Tibial artery (tissue), 4 donors: ENCODE measurements around the gene CACNA1A.
"Not testable (repeated sequence)": the region's sequence is repeated elsewhere in the genome, so short reads cannot be mapped to it uniquely, and the experiment has no call there.

Source experiments
- DNase-seq, 2 donors: peaks; one replicate each; pipeline ENCODE4 v3.0.0-alpha.2; 2019
- H3K27ac ChIP-seq, 2 donors: fragments of 200-600 bp; sonication (generic) in 1 of 2; 1 replicate in 1 of 2; 2 replicates in 1 of 2; pipeline ENCODE4 v1.5.1; 2018 to 2019; ENCODE audit warnings: mild to moderate bottlenecking in 1 of 2
- H3K27me3 ChIP-seq, 2 donors: fragments of 200-600 bp; sonication (generic) in 1 of 2; one replicate each; pipeline versions ENCODE4 v1.5.1 to v1.6.0; 2016 to 2019
- H3K36me3 ChIP-seq, 3 donors: fragments of 200-600 bp; sonication (generic) in 2 of 3; one replicate each; pipeline ENCODE4 v1.5.1; 2016 to 2019; ENCODE audit warnings: mild to moderate bottlenecking in 2 of 3
- H3K4me1 ChIP-seq, 4 donors: fragments of 200-600 bp; sonication (generic) in 2 of 4; 1 replicate in 3 of 4; 2 replicates in 1 of 4; pipeline ENCODE4 v1.5.1; 2016 to 2019
- H3K4me3 ChIP-seq, 2 donors: fragments of 200-600 bp; sonication (generic) in 1 of 2; 1 replicate in 1 of 2; 2 replicates in 1 of 2; pipeline ENCODE4 v1.5.1; 2018 to 2019; ENCODE audit warnings: mild to moderate bottlenecking in 2 of 2
- H3K9me3 ChIP-seq, 3 donors: fragments of 200-600 bp; sonication (generic) in 1 of 3; one replicate each; pipeline ENCODE4 v1.5.1; 2016 to 2019
- CTCF ChIP-seq, 2 experiments: fragments of 200-600 bp in 1 of 2; fragments of 450-650 bp in 1 of 2; IDR thresholded peaks; one replicate each; pipeline ENCODE4 v1.5.1; 2017 to 2019; ENCODE audit warnings: antibody characterized with exemption in 2 of 2, mild to moderate bottlenecking in 1 of 2, moderate library complexity in 1 of 2
- intact Hi-C: fragments of 100-400 bp; cut with DNase I; formaldehyde crosslinking; loops from one replicate; pipeline ENCODE4 v1.15.0; 2023; ENCODE audit warnings: low total_unique reads

The CACNA1A gene

GRCh38 chr19:13363954-13364353 lies 142.3 kb downstream of the CACNA1A start:
- DNase-seq, result no peak
- TF ChIP-seq CTCF (IDR thresholded peaks at IDR 0.05), result no peak
- H3K4me1 ChIP-seq, result peaks cover 0 to 4% (median 0%) of the 10 kb centered on the region in 4 donors
- intact Hi-C loops, result no loop called here
- no peak overlapping the region for H3K4me3 ChIP-seq
- H3K36me3 ChIP-seq, result no peaks in the 10 kb centered on the region
- H3K27ac ChIP-seq, result no peak overlapping the region
- H3K9me3 ChIP-seq, result peaks cover 0 to 15% (median 5%) of the 10 kb centered on the region in 3 donors
- no peaks in the 10 kb centered on the region for H3K27me3 ChIP-seq

GRCh38 chr19:13363245-13363644 lies 143.0 kb downstream of the CACNA1A start:
- TF ChIP-seq CTCF (IDR thresholded peaks at IDR 0.05), result no peak
- intact Hi-C loops, result no loop called here
- H3K9me3 ChIP-seq, result peaks cover 0 to 15% (median 5%) of the 10 kb centered on the region in 3 donors
- H3K27me3 ChIP-seq, result no peaks in the 10 kb centered on the region
- no peak overlapping the region for H3K4me3 ChIP-seq
- H3K4me1 ChIP-seq, result peaks cover 0 to 4% (median 0%) of the 10 kb centered on the region in 4 donors
- no peaks in the 10 kb centered on the region for H3K36me3 ChIP-seq
- no peak overlapping the region for H3K27ac ChIP-seq
- no peak for DNase-seq

- Histone ChIP-seq H3K36me3 (no peaks in the 10 kb centered on the region), H3K4me3 (no peak overlapping the region), H3K27ac (no peak overlapping the region), H3K4me1 (peaks cover 0 to 4% (median 0%) of the 10 kb centered on the region in 4 donors), H3K27me3 (no peaks in the 10 kb centered on the region), H3K9me3 (peaks cover 0 to 15% (median 5%) of the 10 kb centered on the region in 3 donors)
- TF ChIP-seq CTCF (IDR thresholded peaks at IDR 0.05), result no peak
- no peak for DNase-seq
- intact Hi-C loops, result no loop called here
Measured at GRCh38 chr19:13362668-13363067, 143.6 kb downstream of the CACNA1A start.

- DNase-seq, H3K27me3 ChIP-seq, H3K27ac ChIP-seq, H3K4me1 ChIP-seq, H3K36me3 ChIP-seq, intact Hi-C loops, H3K4me3 ChIP-seq: not testable (repeated sequence)
- peaks cover 0 to 15% (median 5%) of the 10 kb centered on the region in 3 donors for H3K9me3 ChIP-seq
Measured at GRCh38 chr19:13361726-13362125, 144.6 kb downstream of the CACNA1A start.

GRCh38 chr19:13356686-13357280 lies 149.5 kb downstream of the CACNA1A start:
- intact Hi-C loops, result no loop called here

More at GRCh38 chr19:13356686-13357280, 149.5 kb downstream of the CACNA1A start:
- H3K36me3 ChIP-seq, result no peaks in the 10 kb centered on the region
- peaks cover 0 to 2% of the 10 kb centered on the region in 2 donors for H3K27me3 ChIP-seq
- peaks cover 0 to 15% (median 5%) of the 10 kb centered on the region in 3 donors for H3K9me3 ChIP-seq
- no peak overlapping the region for H3K27ac ChIP-seq
- no peak overlapping the region for H3K4me3 ChIP-seq
- H3K4me1 ChIP-seq, result no peaks in the 10 kb centered on the region
- no peak for DNase-seq
- no peak for TF ChIP-seq CTCF (IDR thresholded peaks at IDR 0.05)
